Stimulated activated CD8-positive, alpha-beta memory T cell treated with anti-CD3 and anti-CD28 coated beads, Interleukin-12 subunit alpha, Interleukin-12 subunit beta, amount 100 ng/mL, for 24 hours (primary cell): ENCODE measurements around the gene TAX1BP3.

Experiments
- DNase-seq: peaks from one replicate; pipeline ENCODE4 v3.0.0-alpha.2; 2020; ENCODE audit errors: extremely low read depth

The TAX1BP3 gene

DNA sequence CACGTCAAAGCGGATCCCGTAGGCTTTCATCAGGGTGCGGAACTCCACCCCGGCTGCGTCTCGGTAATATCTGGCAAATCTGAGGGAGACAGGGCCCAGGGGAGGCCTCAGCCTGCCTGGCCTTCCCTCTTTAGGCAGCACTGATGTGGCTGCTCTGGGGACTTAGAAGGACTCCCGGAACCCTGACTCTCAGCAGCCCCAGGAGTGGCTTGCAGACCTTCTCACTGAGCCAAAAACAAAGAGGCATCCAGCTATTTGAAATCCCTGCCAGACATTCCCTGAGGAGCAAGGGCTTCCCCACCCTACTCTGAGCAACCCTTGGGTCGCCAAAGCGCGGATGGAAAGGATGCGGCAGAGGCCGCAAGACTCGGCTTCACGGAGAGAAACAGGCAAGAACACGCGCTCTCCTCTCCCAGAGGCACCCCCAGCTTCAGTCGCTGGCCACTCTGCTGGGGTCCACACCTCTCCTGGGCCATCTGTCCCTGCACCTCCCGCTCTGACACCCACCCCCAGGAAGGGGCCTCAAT lies 19.7 kb upstream of the TAX1BP3 start:
- no peak for DNase-seq

DNA sequence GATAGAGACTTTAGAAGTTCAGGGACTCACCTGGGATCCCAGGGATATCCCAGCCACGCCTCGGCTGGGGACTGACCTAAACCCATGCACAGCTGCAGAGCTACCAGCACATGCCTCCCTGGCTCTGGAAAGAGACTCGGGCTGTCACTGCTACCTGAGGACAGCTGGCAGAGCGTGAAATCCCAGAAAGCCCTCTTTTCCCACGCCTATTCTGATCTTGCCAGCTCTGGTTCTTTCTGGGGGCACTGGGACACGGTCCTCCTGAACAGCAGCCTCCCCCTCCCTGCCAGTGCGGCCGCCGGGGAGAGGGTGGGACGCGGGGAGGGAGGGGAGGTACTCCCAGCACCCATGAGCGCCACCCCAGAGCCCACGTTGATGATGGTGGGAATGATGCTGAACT lies 16.8 kb upstream of the TAX1BP3 start:
- no peak for DNase-seq

DNA sequence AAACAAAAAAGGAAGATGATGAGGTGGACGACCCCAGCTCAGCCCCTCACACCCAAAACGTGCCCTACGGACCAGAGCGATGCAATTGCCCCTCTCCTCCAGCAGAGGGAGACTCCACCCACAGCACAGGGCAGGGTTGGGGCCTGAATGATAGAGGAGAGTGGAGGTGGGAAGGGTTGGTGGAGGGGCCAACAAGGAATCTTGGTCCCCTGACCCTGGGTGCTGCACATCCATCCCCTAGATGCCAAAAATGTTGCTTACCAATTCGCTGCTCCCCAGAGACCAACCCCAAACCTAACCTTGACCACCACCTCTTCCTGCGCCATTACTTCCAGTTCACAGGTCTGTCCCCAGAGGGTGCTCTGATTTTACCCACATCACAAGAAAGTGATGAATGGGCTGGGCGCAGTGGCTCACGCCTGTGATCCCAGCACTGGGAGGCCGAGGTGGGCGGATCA lies 14.7 kb upstream of the TAX1BP3 start:
- DNase-seq = no peak

DNA sequence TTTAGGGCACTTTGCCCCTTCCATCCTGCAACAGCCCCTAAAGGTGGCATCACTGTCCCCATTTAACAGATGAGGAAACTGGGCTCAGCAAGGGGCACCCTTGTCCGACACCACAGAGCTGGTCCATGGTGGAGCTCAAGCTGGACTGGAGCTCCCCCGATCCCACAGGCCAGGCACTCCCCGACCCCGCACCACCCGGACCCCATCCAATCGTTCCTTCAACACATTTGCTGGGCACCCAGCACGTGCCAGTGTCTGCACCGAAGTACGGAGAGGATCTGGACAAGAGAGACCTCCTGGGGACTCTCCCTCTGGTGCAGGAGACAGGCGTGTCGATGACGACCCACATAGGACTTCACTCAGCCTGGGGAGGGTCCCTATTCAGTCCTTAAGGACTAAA lies 13.7 kb upstream of the TAX1BP3 start:
- DNase-seq = no peak

DNA sequence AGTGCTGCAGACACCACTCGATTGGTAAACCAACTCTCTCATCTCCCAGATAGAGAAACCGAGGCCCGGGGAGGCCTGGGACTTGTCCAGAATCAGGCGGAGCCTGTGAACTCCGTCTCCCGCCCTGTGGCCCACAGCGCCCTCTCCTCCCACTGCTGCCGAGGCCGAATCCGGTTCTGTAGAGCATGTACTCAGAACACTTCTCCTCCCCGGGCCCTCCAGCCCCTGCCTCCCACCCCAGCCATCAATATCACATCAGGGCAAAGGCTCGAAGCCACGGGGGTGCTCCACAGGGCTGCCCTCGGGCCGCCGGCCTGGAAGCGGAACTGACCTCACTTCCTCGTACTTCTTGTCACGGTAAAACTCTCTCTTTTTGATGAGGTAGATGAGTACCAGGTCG lies 13.2 kb upstream of the TAX1BP3 start:
- no peak for DNase-seq

DNA sequence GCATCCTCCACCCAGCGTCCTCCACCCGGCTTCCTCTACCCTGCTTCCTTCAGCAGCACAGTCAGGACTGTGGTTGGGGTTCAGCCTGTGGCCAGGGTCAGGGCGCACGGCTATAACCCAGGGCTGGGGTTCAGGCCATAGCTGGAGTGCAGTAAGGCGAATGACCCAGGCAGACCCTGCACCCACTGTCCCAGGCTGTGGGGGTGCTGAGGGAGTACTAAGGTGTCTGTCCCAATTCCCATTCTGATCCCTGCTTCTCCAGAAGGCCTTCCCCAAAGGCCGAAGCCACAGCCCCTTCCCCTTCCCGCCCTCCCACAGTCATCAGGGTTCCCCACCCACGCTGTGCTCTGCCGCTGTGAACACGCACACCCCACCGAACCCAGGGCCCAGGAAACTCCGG lies 12.7 kb upstream of the TAX1BP3 start:
- DNase-seq = no peak

DNA sequence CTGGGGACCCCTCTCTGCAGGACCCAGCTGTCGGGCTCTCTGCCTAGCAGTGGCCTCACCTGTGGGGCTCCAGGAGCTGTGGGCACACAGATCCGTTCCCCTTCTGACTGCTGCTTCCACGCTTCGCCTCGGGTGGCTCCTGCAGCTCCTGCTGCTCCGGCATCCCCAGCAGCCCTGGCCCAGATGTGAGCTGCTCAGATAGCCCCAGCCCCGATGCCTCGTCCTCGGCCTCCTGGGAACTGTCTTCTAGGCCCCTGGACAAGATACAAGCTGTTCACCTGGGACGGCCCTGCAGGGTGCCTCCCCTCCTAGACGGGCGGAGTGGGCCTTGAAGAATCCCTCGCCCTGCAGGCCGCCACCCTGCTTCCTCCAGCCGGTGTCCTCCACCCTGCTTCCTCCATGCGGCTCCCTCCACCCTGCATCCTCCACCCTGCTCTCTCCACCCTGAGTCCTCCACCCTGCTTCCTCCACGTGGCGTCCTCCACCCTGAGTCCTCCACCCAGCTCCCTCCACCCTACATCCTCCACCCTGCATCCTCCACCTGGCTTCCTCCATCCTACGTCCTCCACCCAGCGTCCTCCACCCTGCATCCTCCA lies 11.3 kb upstream of the TAX1BP3 start:
- DNase-seq = no peak

DNA sequence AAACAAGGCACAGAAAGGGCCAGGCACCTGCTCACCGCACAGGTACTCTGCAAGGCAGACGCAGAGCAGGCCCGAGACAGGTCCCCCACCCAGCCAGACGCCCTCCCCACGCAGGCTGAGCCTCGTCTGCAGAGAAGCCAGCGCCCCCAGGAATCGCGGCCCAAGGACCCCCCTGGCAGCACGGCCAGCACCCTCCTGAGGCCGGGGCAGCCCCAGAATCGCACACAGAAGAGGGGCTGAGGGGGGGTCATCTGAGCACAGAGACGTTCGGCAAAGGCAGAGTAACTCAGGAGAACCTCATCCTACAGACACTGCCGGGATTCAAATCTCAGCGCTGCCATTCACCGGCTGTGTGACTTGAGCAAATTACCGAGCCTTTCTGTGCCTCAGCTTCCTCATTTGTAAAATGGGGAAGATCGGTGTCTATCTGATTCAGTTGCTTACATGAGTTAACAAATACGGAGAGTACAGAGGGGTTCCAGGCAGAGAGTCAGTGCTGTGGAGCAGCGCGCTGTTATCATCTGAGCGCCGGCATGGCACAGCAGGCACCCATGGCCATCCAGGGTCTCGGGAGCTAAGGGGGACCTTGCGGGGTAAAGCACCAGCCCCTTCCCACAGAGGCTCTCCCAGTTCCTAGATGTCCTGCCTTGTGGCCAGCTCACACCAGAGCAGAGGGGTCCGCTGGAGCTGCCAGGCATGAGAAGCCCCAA lies 10.6 kb upstream of the TAX1BP3 start:
- no peak for DNase-seq

DNA sequence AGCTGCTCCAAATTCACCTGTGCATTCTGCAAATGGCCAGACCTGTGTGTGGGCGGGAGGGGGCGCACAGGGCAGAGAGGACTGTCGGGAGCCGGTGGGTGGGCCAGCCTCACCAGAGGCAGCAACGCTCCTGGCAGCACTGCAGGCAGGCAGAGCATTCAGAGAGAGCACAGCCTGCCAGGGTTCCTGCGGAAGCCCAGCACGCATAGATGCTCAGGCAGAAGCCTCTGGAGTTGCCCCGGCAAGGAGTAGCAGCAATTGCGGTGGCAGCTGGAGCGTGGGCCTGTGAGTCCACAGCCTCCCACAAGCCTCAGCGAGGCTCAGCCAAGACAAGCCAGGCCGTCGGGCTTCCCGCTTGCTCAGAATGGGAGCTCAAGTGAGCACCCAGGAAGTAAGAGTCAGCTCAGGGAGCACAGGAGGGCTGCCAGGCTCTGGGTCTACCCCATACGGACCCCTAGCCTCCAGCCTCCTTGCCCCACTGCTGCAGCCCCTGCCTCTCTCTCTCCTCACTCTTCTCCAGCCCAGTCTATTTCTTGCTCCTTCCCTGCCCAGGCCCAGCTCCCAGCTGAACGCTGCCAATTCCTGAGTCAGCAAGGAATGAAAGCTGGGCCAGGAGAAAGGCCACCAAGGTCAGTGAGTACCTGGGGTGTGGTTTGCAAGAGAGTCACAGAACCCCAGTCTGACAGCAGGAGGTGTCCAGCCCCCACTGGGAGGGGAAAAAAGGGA lies 9.9 kb upstream of the TAX1BP3 start:
- no peak for DNase-seq

DNA sequence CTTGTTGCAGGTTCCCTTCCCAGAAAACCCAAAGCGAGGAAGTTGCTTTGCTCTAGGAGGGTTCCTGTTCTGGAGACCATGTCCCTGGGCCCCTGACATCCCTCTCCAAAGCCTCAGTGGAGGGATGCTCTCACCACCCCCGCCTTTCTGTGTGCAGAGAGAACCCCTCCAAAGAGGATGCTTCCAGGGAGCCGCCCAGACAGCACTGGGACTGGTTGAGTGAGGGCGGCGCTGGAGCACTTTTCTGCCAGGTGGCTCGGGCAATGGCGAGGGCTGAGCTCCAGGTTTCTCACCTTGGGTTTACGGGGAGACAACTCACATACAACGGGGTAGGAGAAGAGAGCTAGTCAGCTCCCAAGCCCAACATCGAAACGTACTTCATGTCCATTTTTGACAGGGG lies 7.5 kb upstream of the TAX1BP3 start:
- no peak for DNase-seq

DNA sequence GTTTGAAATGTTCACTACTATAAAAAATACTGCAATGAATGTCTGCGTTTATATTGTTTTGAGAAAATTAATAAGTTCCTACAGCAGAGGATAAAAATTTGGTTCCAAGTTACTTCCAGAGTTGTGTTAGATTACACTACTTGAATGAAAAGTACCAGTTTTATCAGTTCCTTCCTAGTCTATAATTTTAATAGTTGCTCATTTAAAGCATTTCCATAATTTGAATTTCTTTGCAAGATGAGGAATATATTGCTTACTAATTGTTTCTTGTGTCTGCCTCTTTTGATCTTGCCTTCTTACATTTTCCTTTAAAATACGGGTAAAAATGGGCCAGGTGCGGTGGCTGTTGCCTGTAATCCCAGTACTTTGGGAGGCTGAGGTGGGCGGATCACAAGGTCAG lies 4.2 kb upstream of the TAX1BP3 start:
- DNase-seq = no peak

DNA sequence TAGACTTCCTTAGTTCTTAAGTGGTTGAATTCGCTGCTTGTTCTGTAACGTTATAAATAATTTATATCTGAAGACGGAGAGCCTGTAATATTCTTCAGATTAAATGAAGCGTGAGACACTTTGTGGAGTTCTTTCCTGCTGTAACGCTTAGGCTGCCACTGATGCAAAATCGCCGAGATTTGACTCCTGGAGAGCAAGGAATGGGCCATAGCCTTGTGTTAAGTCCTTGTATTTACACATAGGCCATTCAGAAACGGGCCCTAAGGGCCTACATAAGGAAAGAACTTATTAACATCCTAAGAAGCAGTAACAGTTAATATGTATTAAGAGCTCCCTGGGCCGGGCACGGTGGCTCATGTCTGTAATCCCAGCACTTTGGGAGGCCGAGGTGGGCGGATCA lies 1.2 kb upstream of the TAX1BP3 start:
- no peak for DNase-seq

DNA sequence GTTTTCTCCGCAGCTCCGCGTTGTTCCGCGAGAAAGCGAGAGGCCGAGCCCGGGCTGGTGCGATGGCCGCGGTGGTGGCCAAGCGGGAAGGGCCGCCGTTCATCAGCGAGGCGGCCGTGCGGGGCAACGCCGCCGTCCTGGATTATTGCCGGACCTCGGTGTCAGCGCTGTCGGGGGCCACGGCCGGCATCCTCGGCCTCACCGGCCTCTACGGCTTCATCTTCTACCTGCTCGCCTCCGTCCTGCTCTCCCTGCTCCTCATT lies 638 bp upstream of the TAX1BP3 start:
- no peak for DNase-seq

DNA sequence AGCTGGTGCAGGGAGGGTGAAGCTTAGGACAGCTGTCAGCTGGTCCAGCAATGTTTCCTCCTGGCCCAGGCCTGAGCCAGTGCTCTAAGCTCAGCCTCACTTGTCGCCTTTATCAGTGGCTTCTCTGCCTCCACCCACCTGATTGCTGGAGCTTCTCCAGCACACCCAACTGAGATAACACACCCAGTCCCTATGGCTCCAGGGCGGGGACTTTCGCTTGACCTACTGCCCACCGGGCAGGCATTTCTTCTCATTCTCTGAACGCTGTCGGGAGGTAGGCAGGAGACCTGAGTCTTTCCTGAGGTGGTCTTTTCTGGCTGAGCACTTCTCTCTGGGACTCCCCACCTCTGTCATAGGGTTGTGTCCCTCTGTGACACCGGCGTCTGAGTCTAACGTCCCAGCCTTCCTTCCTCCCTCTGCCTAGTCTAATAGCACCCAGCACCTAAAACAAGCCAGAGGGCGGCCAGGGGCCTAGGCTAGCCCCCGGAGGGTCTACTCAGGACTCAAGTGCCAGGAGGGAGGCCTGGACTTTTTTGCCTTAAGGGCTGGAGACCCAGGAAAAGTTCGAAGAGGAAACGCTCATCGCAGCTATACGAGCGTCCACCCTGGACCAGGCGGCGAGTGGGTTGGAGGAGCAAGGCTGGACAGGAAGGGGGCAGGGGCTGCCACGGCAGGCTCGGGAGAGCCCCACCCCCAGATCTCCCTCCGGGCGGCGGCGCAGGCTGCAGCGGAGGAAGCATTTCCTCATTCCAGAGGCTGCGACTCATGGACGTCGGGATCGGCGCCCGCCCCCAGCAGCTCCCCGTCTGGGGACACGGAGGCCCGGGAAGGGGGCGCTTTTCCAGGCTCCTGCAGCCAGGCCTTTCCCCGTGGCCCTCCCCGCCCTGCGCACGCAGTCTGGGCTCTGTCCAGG lies 756 bp downstream of the TAX1BP3 start:
- DNase-seq = no peak

DNA sequence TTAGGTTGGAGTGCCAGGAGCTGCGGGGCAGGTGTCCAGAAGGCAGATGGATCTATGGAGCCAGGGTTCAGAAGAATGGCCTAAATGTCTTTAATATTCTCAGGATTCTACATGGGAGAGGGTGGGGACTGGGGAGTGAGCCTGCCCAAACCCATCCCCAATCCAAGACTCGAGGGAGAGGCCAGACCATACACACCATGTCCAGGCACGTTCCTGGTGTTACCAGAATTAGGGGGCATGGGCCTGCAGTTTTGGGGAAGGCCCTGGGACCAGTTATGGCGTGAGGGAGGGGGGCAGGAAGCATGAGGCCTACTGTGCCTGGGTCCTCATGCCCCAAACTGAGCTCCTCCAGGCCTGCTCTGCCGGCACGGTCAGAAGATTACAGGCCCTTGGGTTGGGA lies 1.9 kb downstream of the TAX1BP3 start:
- no peak for DNase-seq

DNA sequence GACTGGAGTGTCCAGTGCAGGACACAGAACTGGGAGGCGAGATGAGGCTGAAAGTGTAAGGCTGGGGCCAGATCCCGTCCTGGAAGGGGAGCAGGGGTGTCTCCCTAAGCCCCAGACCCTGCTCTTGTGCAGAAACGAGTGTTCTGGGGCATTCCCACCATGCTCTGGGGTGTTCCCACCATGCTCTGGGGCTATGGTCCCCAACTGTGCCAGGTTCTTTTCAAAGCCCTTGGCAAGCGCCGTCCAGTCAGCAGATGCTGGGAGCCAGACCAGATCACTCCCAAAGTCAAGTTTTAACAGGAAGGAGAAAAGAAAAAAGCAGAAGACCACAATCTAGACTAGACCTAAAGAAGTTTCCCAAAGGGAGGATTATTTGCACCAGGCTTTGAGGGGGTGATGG lies 2.5 kb downstream of the TAX1BP3 start:
- no peak for DNase-seq

DNA sequence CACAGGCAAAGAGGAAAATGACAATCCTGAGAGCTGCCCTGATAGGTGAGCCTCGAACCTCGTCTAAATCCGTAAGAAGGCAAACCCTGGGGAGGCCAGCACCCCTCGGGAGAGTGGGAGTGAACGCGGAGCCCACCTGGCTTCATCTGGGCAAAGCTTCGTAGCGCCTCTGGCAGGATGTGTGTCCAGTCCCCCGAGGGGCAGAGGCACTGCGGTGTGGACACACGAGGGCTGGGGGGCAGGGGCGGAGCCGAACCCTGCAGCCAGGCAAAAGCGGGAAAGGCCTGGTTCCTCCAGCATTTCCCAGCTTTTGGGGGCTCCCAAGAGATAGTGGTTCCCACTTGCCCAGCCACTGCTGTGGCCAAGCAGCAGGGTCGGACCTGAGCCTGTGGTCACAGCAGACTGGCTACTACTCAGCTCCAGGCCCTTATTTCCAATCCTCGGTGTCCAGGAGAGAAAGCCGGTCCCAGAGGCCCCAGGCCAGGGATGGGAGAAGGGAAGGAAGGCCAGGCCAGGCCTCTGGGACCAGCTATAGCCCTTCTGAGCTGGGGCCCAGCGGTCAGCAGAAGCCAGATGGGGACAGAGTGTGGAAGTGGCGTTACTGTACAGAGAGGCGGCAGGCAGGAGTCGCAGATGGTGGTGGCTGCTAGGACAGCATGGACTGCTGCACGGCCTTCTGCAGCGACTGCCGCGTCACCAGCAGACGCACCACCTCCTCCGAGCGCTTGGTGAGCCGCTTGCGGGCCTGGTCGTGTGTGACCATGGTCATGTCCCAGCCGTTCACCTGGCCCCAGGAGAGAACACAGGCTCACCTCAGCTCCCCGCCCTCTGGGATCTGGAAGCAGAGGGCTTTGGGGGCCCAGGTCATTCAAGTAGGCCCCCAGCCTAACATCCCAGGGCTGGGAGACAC lies 5.0 kb downstream of the TAX1BP3 start:
- no peak for DNase-seq

DNA sequence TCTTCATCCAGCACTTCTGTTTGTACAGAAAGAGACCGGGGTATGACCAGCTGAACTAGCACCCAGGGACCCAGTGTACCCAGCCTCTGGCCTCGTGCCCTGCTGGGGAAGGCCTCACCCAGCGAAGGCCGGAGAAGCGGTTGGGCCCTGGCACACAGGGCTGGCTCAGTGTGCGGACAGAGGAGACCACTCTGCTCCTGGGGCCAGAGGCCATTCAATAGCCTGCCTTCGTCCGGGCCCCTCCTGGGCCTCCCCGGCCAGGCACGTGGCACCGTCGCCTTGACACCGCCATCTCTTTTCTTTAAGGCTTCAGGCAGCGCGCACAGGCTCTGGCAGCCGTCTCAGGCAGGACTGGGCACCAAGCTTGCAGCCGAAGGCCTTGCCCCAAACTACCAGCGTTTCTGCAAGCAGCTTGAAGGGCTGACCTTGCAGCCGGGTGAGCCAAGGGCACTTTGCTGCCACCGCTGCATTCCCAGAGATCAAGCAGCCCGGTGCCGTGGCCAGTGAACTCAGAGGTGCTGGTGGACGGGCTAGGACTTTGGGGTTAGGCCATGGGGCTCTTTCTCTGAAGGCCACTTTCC lies 8.0 kb downstream of the TAX1BP3 start:
- DNase-seq = no peak

DNA sequence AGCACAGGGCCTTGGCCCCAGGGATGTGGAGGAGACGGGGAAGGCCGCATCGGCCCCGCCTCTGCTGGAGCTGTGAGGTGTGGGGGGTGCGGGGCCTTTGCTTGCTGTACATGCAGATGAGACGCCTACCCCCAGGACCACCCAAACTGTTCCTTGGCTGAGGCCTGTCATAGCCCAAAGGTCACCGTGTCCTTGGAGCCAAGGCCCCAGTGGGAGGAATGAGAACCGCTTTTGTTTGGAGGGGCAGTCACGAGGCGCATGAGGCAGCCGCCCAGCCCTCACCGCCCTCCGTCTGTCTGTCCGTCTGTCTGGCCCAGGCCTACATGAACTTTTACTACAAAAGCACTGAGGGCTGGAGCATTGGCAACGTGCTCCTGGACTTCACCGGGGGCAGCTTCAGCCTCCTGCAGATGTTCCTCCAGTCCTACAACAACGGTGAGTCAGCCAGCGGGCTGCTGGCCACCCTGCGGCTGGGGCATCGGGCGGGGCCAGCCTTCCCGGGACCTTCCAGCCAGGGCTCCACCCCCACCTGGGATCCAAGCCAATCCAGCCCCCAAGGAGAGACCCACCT lies 8.8 kb downstream of the TAX1BP3 start:
- DNase-seq = no peak

DNA sequence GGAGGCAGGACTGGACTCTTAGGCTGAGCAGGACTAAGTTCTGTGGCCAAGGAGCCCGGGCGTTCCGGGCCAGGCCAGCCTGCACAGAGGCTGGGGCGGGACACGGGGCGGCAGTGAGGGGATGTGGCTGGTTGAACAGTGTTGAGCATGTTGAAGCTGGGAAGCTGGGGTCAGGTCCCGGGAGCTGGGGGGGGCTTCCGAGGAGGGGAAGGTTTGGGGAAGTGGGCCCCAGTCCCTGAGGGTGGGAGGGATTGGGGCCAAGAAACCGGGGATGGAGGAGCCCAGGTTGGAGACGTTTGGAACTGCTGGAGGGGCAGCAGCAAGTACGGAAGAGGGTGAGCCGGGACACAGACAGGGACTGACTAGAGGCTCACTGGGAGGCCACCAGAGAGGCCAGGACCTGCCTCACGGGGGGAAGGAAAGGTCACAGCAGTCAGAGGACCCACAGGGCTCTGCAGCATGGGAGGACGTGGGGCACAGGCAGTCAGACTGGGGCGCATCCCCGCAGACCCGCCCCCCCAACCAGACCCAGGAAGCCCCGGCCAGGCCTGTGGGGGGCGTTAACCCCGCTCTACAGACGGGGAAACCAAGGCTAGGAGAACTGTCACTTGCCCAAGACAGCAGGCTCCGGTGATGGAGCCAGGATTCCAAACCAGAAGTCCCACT lies 9.5 kb downstream of the TAX1BP3 start:
- DNase-seq = no peak
